ENCODE measurements around the gene RBBP7. TPM values are rescaled to one million over a fixed set of nuclear protein-coding genes. Genes with fewer than 3 reads are reported as not detected.

RBBP7 gene
- total and polyA plus RNA-seq, 2 of the 13 experiments (the other 11 are each of a cell fraction or from before 2014, with no cell fraction given), result 89.5 to 145 TPM

DNA sequence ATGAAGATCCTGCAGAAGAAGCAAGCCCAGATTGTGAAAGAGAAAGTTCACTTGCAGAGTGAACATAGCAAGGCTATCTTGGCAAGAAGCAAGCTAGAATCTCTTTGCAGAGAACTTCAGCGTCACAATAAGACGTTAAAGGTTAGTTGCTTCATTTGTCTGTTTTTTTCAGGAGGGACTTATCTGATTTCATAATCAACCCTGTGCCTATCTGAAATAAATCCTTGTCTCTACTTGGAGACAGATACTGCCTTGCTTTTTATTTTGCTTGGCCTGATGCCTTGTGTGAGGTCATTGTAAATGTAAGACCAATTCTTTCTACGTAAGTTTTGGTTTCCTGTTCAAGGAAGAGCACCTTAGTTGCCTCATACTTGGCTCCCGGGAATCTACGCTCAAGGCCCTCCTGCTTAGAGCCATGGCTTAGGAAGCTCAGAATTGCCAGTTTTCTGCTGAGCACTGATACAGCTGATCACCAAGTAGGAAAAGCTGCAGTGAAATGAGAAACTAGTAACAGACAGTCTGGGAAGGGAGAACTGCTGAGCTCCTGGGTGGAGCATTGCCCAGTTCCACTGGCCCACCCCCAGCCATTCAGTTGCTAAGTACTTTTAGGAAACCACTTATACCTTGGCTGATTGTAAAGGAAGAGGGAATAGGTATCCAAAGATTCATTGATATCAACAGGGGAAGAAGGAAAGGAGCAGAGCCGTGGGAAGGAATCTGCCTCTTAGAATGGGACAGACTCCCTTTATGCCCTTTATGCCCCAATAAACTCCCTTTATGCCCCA lies 41.8 kb downstream of the RBBP7 start:
- H3K4me3 ChIP-seq (replicated peaks in 1 of 3; ENCODE audit: insufficient read depth in 1 of 3, low read depth in 2 of 3, low read length in 3 of 3), result no peak overlapping the region
- peaks cover 20% of the 10 kb centered on the region for H3K4me1 ChIP-seq (ENCODE audit: insufficient read depth, low read length)
- H3K79me2 ChIP-seq (ENCODE audit: insufficient read depth, low read length), result no peaks in the 10 kb centered on the region
- H2AFZ ChIP-seq (ENCODE audit: low read length), result no peak overlapping the region
- intact Hi-C loops (cut with micrococcal nuclease; ENCODE audit: unreplicated experiment), result loop anchor here (5.0 kb wide), 1 partner anchor 44 kb away; the partner anchor contains the start of gene RBBP7
- in situ Hi-C loops (cut with HindIII; ENCODE audit: extremely low pct_ligation_motif_present, low pct_unique_long_range_greater_than_20kb), result loop anchor here (10.0 kb wide), 1 partner anchor 216 kb away; no protein-coding TSS in a partner anchor
- TF ChIP-seq POGZ (CRISPR knock-in tag; IDR thresholded peaks at IDR 0.05) (no peak), ZSCAN22 (CRISPR knock-in tag; IDR thresholded peaks at IDR 0.05) (no peak), ZNF256 (CRISPR knock-in tag; conservative IDR thresholded peaks at IDR 0.05) (no peak), SP1 (IDR thresholded peaks at IDR 0.05) (no peak), SP1 (CRISPR knock-in tag; IDR thresholded peaks at IDR 0.05) (no peak), PCBP2 (optimal IDR thresholded peaks at IDR 0.05; ENCODE audit: low read depth, low read length, poor library complexity, severe bottlenecking) (no peak), MYNN (CRISPR knock-in tag; IDR thresholded peaks at IDR 0.05; ENCODE audit: low read depth) (no peak), ZNF816 (CRISPR knock-in tag; IDR thresholded peaks at IDR 0.05; ENCODE audit: borderline replicate concordance) (no peak), ASH2L (IDR thresholded peaks at IDR 0.05; ENCODE audit: insufficient read length, low read depth, low read length) (no peak), NR2F2 (IDR thresholded peaks at IDR 0.05; ENCODE audit: borderline replicate concordance, low read depth) (no peak), RFX1 (IDR thresholded peaks at IDR 0.05) (no peak), MLLT10 (CRISPR knock-in tag; IDR thresholded peaks at IDR 0.05) (no peak), ZFP36 (IDR thresholded peaks at IDR 0.05; ENCODE audit: borderline replicate concordance, low read depth, low read length, partially characterized antibody) (no peak), ZNF572 (CRISPR knock-in tag; IDR thresholded peaks at IDR 0.05) (no peak), KLF6 (CRISPR knock-in tag; IDR thresholded peaks at IDR 0.05) (no peak), ZBTB8A (CRISPR knock-in tag; IDR thresholded peaks at IDR 0.05; ENCODE audit: borderline replicate concordance, low read depth) (no peak)
- TF ChIP-seq, protein P1, sequence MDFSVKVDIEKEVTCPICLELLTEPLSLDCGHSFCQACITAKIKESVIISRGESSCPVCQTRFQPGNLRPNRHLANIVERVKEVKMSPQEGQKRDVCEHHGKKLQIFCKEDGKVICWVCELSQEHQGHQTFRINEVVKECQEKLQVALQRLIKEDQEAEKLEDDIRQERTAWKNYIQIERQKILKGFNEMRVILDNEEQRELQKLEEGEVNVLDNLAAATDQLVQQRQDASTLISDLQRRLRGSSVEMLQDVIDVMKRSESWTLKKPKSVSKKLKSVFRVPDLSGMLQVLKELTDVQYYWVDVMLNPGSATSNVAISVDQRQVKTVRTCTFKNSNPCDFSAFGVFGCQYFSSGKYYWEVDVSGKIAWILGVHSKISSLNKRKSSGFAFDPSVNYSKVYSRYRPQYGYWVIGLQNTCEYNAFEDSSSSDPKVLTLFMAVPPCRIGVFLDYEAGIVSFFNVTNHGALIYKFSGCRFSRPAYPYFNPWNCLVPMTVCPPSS (IDR thresholded peaks at IDR 0.05), result no peak
- TF ChIP-seq, protein P2, sequence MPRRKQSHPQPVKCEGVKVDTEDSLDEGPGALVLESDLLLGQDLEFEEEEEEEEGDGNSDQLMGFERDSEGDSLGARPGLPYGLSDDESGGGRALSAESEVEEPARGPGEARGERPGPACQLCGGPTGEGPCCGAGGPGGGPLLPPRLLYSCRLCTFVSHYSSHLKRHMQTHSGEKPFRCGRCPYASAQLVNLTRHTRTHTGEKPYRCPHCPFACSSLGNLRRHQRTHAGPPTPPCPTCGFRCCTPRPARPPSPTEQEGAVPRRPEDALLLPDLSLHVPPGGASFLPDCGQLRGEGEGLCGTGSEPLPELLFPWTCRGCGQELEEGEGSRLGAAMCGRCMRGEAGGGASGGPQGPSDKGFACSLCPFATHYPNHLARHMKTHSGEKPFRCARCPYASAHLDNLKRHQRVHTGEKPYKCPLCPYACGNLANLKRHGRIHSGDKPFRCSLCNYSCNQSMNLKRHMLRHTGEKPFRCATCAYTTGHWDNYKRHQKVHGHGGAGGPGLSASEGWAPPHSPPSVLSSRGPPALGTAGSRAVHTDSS (CRISPR knock-in tag; conservative IDR thresholded peaks at IDR 0.05), result no peak
- TF ChIP-seq, protein P3, sequence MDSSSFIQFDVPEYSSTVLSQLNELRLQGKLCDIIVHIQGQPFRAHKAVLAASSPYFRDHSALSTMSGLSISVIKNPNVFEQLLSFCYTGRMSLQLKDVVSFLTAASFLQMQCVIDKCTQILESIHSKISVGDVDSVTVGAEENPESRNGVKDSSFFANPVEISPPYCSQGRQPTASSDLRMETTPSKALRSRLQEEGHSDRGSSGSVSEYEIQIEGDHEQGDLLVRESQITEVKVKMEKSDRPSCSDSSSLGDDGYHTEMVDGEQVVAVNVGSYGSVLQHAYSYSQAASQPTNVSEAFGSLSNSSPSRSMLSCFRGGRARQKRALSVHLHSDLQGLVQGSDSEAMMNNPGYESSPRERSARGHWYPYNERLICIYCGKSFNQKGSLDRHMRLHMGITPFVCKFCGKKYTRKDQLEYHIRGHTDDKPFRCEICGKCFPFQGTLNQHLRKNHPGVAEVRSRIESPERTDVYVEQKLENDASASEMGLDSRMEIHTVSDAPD (CRISPR knock-in tag; IDR thresholded peaks at IDR 0.05), result no peak
- TF ChIP-seq, protein P4, sequence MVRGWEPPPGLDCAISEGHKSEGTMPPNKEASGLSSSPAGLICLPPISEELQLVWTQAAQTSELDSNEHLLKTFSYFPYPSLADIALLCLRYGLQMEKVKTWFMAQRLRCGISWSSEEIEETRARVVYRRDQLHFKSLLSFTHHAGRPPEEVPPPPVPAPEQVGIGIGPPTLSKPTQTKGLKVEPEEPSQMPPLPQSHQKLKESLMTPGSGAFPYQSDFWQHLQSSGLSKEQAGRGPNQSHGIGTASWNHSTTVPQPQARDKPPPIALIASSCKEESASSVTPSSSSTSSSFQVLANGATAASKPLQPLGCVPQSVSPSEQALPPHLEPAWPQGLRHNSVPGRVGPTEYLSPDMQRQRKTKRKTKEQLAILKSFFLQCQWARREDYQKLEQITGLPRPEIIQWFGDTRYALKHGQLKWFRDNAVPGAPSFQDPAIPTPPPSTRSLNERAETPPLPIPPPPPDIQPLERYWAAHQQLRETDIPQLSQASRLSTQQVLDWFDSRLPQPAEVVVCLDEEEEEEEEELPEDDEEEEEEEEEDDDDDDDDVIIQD (CRISPR knock-in tag; IDR thresholded peaks at IDR 0.05; ENCODE audit: low read depth), result no peak
- 96% methylated on average over 6 of the region's 6 CpGs for whole genome bisulfite sequencing (ENCODE audit: low lambda C conversion rate)
- no peaks in the 10 kb centered on the region for H3K27me3 ChIP-seq (ENCODE audit: control insufficient read depth in 1 of 2, insufficient read depth in 2 of 2, low read length in 2 of 2)
- CTCF ChIA-PET (ENCODE audit: low intra/inter-chr PET ratio, low total read pairs), result no interaction called here
- FAIRE-seq (no peak), ATAC-seq (no peak), DNase-seq (ENCODE audit: low spot score) (no peak)
- no peaks in the 10 kb centered on the region for H4K20me1 ChIP-seq (ENCODE audit: insufficient read depth, low read length)
- POLR2A ChIA-PET, result no interaction called here
- BruUV-seq (replicated peaks), result no TSS peak
- H3K4me2 ChIP-seq (ENCODE audit: low read depth, low read length), result no peak overlapping the region
- H3K9ac ChIP-seq (ENCODE audit: insufficient read depth, low read depth, low read length), result no peak overlapping the region
- no peaks in the 10 kb centered on the region for H3K9me3 ChIP-seq (ENCODE audit: low read length)
- peaks cover 6 to 29% of the 10 kb centered on the region in 2 experiments; a peak in 3 of 5 replicates for H3K36me3 ChIP-seq (replicated peaks in 1 of 2; ENCODE audit: control insufficient read depth in 1 of 2, insufficient read depth in 2 of 2, low read length in 2 of 2)
- no peak overlapping the region for H3K27ac ChIP-seq (ENCODE audit: extremely low read length, insufficient read depth, low read length)

All from HepG2 (cell line).